Breast epithelium (tissue), 3 donors: Measurements from ENCODE around the gene RBBP8.

Experiments used
- CTCF ChIP-seq, 3 donors: fragments of 450-650 bp; IDR thresholded peaks; one replicate each; pipeline ENCODE4 v1.5.1; 2016 to 2017; ENCODE audit warnings: antibody characterized with exemption in 3 of 3, mild to moderate bottlenecking in 3 of 3, moderate library complexity in 3 of 3
- POLR2AphosphoS5 ChIP-seq, 3 donors: sonication (generic); formaldehyde crosslinking; IDR thresholded peaks; one replicate each; pipeline ENCODE4 v1.6.1; 2017; ENCODE audit warnings: antibody characterized with exemption in 3 of 3

GRCh38 chr18:22964722-22965121 lies 31.6 kb downstream of the RBBP8 start:
- TF ChIP-seq CTCF (IDR thresholded peaks at IDR 0.05): no peak
- no peak for TF ChIP-seq POLR2AphosphoS5 (IDR thresholded peaks at IDR 0.05)
